HG02798 (cell line): Measurements from ENCODE around the gene IGSF3.
"Not testable (repeated sequence)": the region's sequence is repeated elsewhere in the genome, so short reads cannot be mapped to it uniquely, and the experiment has no call there.

Experiments
- ATAC-seq: cut with Tn5 transposase; IDR thresholded peaks from one replicate; pipeline ENCODE4 v1.9.1; 2021; ENCODE audit warnings: mild to moderate bottlenecking; ENCODE audit not compliant: unreplicated experiment, poor library complexity

Gene IGSF3

DNA sequence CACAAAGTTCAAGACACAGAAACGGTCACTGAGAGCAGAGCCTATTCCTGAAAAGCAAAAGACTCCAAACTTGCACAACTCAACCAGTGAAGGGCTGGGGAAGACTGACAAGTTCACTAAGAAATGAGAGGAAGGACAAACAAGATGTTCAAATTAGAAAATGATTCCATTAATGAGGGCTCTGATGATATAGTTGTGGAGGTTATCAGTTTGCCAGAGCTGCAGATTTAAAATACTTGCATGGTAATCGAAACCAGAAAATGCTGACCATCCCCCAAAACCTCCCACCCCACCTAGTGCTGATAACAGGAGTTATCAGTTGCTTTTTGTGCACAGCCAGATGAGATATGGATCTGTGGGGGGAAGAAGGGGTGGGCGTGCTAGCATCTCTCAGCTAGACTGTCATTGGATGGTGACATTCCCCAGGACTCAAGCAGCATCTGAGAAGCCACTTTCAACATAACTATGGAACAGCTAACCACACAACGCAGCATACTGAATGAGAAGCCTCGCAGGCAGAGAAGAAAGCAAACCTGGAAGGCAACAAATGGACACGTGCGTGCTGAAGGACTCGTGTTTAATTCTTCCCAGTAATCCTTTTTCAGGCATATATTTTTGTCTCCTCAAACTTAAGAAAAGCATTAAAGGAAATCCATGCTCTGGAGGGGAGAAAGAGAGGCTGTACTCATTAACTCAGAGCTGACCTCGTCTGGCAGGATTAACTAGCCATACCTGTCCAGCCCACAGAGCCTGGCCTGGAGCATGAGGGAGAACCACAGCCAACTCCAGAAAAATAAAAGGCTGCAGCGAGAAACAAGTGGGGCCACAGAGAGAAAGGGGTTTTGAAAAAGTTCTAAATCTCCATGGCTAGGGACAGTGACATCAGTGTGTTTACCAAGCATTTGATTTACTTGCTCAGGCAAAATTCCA is 35.3 kb downstream of the IGSF3 start:
- not testable (repeated sequence) for ATAC-seq

GRCh38 chr1:116631554-116631953 is 36.0 kb downstream of the IGSF3 start:
- not testable (repeated sequence) for ATAC-seq

GRCh38 chr1:116630057-116630456 is 37.5 kb downstream of the IGSF3 start:
- not testable (repeated sequence) for ATAC-seq

- not testable (repeated sequence) for ATAC-seq
Measured at GRCh38 chr1:116629441-116629840, 38.1 kb downstream of the IGSF3 start.

DNA sequence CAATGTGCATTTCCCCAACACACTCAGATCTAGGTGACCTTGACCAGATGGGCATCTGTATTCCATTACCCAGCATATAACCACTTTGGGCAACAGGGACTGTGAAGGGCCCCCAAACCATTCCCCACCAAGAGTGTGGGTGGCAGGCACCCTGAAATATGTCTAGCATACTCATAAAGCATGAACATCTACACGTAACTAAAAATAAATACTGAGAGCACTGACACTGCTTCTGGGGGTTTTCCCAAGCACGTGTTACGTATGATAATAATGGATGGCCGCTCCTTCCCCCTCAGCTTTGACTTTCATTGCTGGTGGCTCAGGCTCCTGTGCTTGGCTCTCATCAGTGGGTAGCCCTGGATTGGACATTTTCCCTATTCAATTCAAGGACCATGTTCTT is 39.1 kb downstream of the IGSF3 start:
- no peak for ATAC-seq

DNA sequence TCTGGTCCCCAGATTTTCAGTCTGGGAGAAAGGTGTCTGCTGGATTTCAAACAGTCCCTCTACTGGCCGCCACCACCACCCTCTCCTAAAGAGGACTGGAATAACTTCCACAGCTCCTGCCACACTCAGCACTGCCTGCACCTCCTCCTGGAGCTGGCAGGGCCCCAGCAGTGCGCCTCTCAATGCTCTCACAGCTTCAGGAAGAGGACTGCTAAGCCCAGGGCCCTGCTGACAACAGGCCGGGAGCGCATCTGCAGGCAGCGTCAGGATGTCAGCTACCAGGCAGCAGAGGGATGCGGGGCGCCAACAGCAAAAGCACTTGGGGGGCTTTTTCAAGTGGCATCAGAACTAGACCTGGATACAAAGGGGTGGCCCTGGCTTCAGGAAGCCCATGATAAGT is 40.2 kb downstream of the IGSF3 start:
- not testable (repeated sequence) for ATAC-seq

GRCh38 chr1:116626915-116627314 is 40.6 kb downstream of the IGSF3 start:
- not testable (repeated sequence) for ATAC-seq

GRCh38 chr1:116625155-116625554 is 42.4 kb downstream of the IGSF3 start:
- not testable (repeated sequence) for ATAC-seq

DNA sequence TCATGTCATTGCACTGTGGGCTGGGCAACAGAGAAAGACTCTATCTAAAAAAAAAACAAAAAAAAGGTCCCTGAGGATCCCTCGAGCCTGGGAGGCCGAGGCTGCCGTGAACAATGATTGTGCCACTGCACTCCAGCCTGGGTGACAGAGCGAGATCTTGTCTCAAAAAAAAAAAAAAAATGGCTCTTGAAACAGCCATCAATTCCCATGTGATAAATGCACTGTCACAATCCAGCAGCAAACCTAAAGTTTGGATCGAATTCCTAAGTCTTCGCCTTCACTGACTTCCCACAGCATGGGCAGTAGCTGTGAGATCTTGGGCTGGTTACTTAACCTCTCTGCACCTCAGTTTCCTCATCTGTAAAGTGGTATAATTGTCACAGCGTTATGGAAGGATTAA is 43.5 kb downstream of the IGSF3 start:
- no peak for ATAC-seq

DNA sequence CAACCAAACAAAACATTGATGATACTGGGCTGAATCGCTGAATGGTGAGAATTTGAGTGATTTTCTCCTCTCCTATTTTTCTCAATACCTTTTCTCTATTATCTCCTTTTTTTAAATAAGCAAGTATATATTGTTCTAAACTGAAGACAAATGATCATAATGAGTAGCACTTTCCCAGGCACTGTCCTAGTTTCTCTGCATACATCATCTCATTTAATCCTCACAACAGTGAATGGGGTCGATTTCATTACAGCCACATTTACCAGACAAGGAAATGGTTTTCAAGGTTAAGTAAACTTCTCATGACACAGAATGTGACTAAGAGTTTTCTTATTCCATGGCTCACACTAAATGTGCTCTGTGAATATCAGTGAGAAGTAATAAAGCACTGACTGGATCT is 45.0 kb downstream of the IGSF3 start:
- not testable (repeated sequence) for ATAC-seq

DNA sequence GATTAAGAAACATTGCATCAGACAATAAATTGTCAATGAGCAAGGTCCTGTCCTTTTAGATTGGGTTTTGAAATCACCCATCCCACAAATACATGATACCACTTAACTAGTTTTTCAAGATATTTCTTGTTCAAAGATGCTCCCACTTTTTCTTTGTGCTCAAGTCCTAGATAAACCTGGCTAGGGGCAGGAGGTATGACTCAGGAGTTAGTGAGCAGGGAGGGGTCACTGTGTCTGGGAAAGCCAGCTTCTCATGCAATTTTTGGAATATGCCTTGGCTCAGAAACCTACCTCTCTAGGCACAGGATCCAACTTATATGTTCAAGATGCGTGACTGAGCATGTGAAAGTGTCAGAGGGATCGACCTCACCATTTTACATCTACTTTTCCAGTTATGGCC is 45.8 kb downstream of the IGSF3 start:
- ATAC-seq: not testable (repeated sequence)

GRCh38 chr1:116620392-116620791 is 47.1 kb downstream of the IGSF3 start:
- ATAC-seq: not testable (repeated sequence)

GRCh38 chr1:116619106-116619505 is 48.4 kb downstream of the IGSF3 start:
- not testable (repeated sequence) for ATAC-seq

DNA sequence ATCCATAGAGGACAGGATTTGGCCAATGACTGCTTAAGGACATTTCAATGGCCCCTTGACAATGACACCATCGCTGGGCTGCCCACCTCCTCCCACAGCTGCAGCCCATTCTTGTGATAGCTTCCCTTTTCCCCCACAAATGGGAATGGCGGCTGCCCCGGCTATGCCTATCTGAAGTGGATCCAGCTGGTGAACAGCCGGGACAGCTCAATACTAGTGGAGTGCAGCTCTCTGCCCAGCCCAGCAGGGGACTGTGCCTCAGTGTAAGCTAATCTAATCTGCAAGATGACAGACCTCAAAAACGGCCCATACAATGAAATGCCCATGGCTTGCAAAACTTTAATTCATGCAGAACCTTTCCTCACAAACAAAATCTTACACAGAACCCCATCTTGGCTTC is 49.7 kb downstream of the IGSF3 start:
- ATAC-seq: not testable (repeated sequence)

DNA sequence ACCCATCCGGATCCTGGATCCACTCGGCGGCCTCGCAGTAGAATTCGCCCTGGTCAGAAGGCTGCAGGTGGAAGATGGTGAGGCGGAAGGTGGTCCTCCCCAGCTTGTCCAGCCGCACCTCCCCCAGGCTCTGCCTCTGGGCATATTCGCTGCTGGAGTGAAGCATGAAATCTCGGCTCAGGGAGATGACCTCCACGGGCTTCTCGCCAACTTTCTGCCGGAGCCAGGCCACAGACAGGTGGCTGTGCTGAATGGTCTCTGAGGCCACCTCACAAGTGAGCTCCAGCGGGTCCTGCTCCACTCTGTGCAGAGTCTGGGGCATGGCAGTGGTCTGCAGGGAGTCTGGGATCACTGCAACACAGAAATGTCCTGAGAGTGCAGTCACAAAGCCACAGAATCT is 53.7 kb downstream of the IGSF3 start:
- not testable (repeated sequence) for ATAC-seq

- not testable (repeated sequence) for ATAC-seq
Measured at GRCh38 chr1:116609801-116610371, 57.6 kb downstream of the IGSF3 start.

- ATAC-seq: not testable (repeated sequence)
Measured at GRCh38 chr1:116608841-116609240, 58.7 kb downstream of the IGSF3 start.

GRCh38 chr1:116608151-116608550 is 59.4 kb downstream of the IGSF3 start:
- ATAC-seq: not testable (repeated sequence)

- not testable (repeated sequence) for ATAC-seq
Measured at GRCh38 chr1:116607463-116607862, 60.1 kb downstream of the IGSF3 start.

- ATAC-seq: not testable (repeated sequence)
Measured at GRCh38 chr1:116606067-116606466, 61.5 kb downstream of the IGSF3 start.

GRCh38 chr1:116605315-116605714 is 62.2 kb downstream of the IGSF3 start:
- ATAC-seq: no peak
